HepG2 (cell line): Measurements from ENCODE around the gene FGFR3. TPM values are rescaled to one million over a fixed set of nuclear protein-coding genes. Genes with fewer than 3 reads are reported as not detected.

ENCODE experiments used
- AKAP8 ChIP-seq: sonication (generic); formaldehyde crosslinking; IDR thresholded peaks from 2 replicates; pipeline ENCODE4 v1.5.1; 2020; ENCODE audit warnings: mild to moderate bottlenecking, missing genetic modification reagents
- ASH2L ChIP-seq: fragments of 300-600, 200-600 bp; sonication (generic); IDR thresholded peaks from 2 replicates; pipeline ENCODE4 v1.7.0; 2017; ENCODE audit warnings: low read depth, mild to moderate bottlenecking, moderate library complexity, mixed read lengths, low read length; ENCODE audit not compliant: insufficient read length
- BHLHE40 ChIP-seq: IDR thresholded peaks from 2 replicates; pipeline ENCODE4 v1.6.1; 2011; ENCODE audit warnings: low read length, improper control_type of control experiment
- DPF2 ChIP-seq: sonication (generic); formaldehyde crosslinking; IDR thresholded peaks from 2 replicates; pipeline ENCODE4 v1.4.0; 2020; ENCODE audit warnings: mild to moderate bottlenecking, low read depth, missing genetic modification reagents, borderline replicate concordance
- GZF1 ChIP-seq: sonication (generic); formaldehyde crosslinking; IDR thresholded peaks from 2 replicates; pipeline ENCODE4 v1.5.1; 2020; ENCODE audit warnings: mild to moderate bottlenecking, missing genetic modification reagents
- HNF4A ChIP-seq: sonication (generic); formaldehyde crosslinking; IDR thresholded peaks from 2 replicates; pipeline ENCODE4 v1.4.0; 2020; ENCODE audit warnings: missing genetic modification reagents
- HOXA7 ChIP-seq: sonication (generic); formaldehyde crosslinking; IDR thresholded peaks from 2 replicates; pipeline ENCODE4 v1.8.1; 2022; ENCODE audit warnings: mild to moderate bottlenecking, missing genetic modification reagents, moderate library complexity
- HOXA9 ChIP-seq: sonication (generic); formaldehyde crosslinking; IDR thresholded peaks from 2 replicates; pipeline ENCODE4 v1.8.1; 2022; ENCODE audit warnings: missing genetic modification reagents, mild to moderate bottlenecking, moderate library complexity, borderline replicate concordance
- JDP2 ChIP-seq: sonication (generic); formaldehyde crosslinking; IDR thresholded peaks from 2 replicates; pipeline ENCODE4 v1.8.1; 2022; ENCODE audit warnings: missing genetic modification reagents, borderline replicate concordance
- KAT7 ChIP-seq: IDR thresholded peaks from 2 replicates; pipeline ENCODE4 v1.6.1; 2018; ENCODE audit warnings: borderline replicate concordance, missing compliant biosample characterization
- KLF15 ChIP-seq: sonication (generic); formaldehyde crosslinking; IDR thresholded peaks from 2 replicates; pipeline ENCODE4 v1.8.1; 2023; ENCODE audit warnings: borderline replicate concordance, mild to moderate bottlenecking, inconsistent platforms, missing genetic modification reagents, mixed read lengths
- KMT2B ChIP-seq: IDR thresholded peaks from 2 replicates; pipeline ENCODE4 v1.6.1; 2016; ENCODE audit warnings: missing genetic modification reagents, missing compliant biosample characterization
- MAX ChIP-seq: IDR thresholded peaks from 2 replicates; pipeline ENCODE4 v1.6.1; 2012; ENCODE audit warnings: inconsistent platforms
- NFE2L1 ChIP-seq: sonication (generic); formaldehyde crosslinking; IDR thresholded peaks from 2 replicates; pipeline ENCODE4 v1.4.0; 2020; ENCODE audit warnings: missing genetic modification reagents, mild to moderate bottlenecking, borderline replicate concordance
- NR2F1 ChIP-seq, 2 experiments: fragments of 450-650 bp in 1 of 2; formaldehyde crosslinking in 1 of 2; IDR thresholded peaks; 2 replicates each; pipeline versions ENCODE4 v1.5.0 to v1.6.1; 2016 to 2020; ENCODE audit warnings: mild to moderate bottlenecking in 1 of 2, missing compliant biosample characterization in 1 of 2, missing genetic modification reagents in 1 of 2, moderate library complexity in 1 of 2
- PAF1 ChIP-seq: IDR thresholded peaks from 2 replicates; pipeline ENCODE4 v1.6.1; 2016; ENCODE audit warnings: missing genetic modification reagents, missing compliant biosample characterization
- RBAK ChIP-seq: sonication (generic); formaldehyde crosslinking; IDR thresholded peaks from 2 replicates; pipeline ENCODE4 v1.5.1; 2020; ENCODE audit warnings: mild to moderate bottlenecking, missing genetic modification reagents
- REPIN1 ChIP-seq: sonication (generic); formaldehyde crosslinking; IDR thresholded peaks from 2 replicates; pipeline ENCODE4 v1.8.0; 2022; ENCODE audit warnings: missing genetic modification reagents, low read depth, mild to moderate bottlenecking, borderline replicate concordance
- SIN3A ChIP-seq: IDR thresholded peaks from 2 replicates; pipeline ENCODE4 v1.6.1; 2011; ENCODE audit warnings: low read depth, mild to moderate bottlenecking, control low read depth, low read length, borderline replicate concordance
- SOX13 ChIP-seq, 3 experiments: fragments of 450-650 bp in 1 of 3; sonication (generic) in 1 of 3; formaldehyde crosslinking in 1 of 3; IDR thresholded peaks in 2 of 3; conservative IDR thresholded peaks in 1 of 3; 2 replicates each; pipeline versions ENCODE4 v1.5.0 to v1.6.1; 2016 to 2020; ENCODE audit warnings: antibody characterized with exemption in 1 of 3, mild to moderate bottlenecking in 1 of 3, missing compliant biosample characterization in 1 of 3, missing genetic modification reagents in 1 of 3, moderate library complexity in 1 of 3
- STAG1 ChIP-seq: sonication (generic); formaldehyde crosslinking; IDR thresholded peaks from 2 replicates; pipeline ENCODE4 v1.4.0; 2020; ENCODE audit warnings: missing genetic modification reagents
- TAF1 ChIP-seq: sonication (generic); formaldehyde crosslinking; IDR thresholded peaks from 2 replicates; pipeline ENCODE4 v1.4.0; 2020; ENCODE audit warnings: missing genetic modification reagents
- TGIF2 ChIP-seq: IDR thresholded peaks from 2 replicates; pipeline ENCODE4 v1.6.1; 2016; ENCODE audit warnings: control low read depth, missing compliant biosample characterization
- ZBTB21 ChIP-seq: sonication (generic); formaldehyde crosslinking; IDR thresholded peaks from 2 replicates; pipeline ENCODE4 v1.4.0; 2020; ENCODE audit warnings: missing genetic modification reagents
- ZNF598 ChIP-seq: sonication (generic); formaldehyde crosslinking; IDR thresholded peaks from 2 replicates; pipeline ENCODE4 v1.5.1; 2020; ENCODE audit warnings: mild to moderate bottlenecking, missing genetic modification reagents, borderline replicate concordance
- ZNF776 ChIP-seq: sonication (generic); formaldehyde crosslinking; IDR thresholded peaks from 2 replicates; pipeline ENCODE4 v1.4.0; 2020; ENCODE audit warnings: mild to moderate bottlenecking, missing genetic modification reagents
- ZNF850 ChIP-seq: sonication (generic); formaldehyde crosslinking; conservative IDR thresholded peaks from 2 replicates; pipeline ENCODE4 v1.9.0; 2021; ENCODE audit warnings: mild to moderate bottlenecking, missing genetic modification reagents
- polyA plus RNA-seq, 8 experiments: library from polyadenylated mRNA; depleted of rRNA in 3 of 8; stranded (reverse) in 7 of 8; unstranded in 1 of 8; fragments of >200 nt; fragmentation: Illumina TruSeq in 4 of 8; extraction: Trizol in 4 of 8; gene quantifications; 2 replicates each; pipeline versions ENCODE4 v1.2.1 to v1.2.3, GENCODE V29; 2011 to 2016; ENCODE audit warnings: low read depth in 4 of 8, missing spikeins in 1 of 8, mixed read lengths in 1 of 8; ENCODE audit not compliant: insufficient read depth in 1 of 8
- total RNA-seq, 5 experiments: library from RNA; depleted of rRNA; stranded (reverse); fragments of >200 nt; fragmentation: Illumina TruSeq; extraction: Trizol; gene quantifications; 2 replicates each; pipeline ENCODE4 v1.2.3, GENCODE V29; 2016; ENCODE audit warnings: low read depth in 1 of 5
- TF ChIP-seq, protein P1 (sequence below), 2 experiments: sonication (generic) in 1 of 2; formaldehyde crosslinking in 1 of 2; IDR thresholded peaks; 2 replicates each; pipeline versions ENCODE4 v1.4.0 to v1.6.1; 2018 to 2020; ENCODE audit warnings: missing genetic modification reagents in 2 of 2, borderline replicate concordance in 1 of 2, low read depth in 1 of 2, mild to moderate bottlenecking in 1 of 2, missing biosample characterization in 1 of 2
- TF ChIP-seq, protein P2 (sequence below): IDR thresholded peaks from 2 replicates; pipeline ENCODE4 v1.6.1; 2016; ENCODE audit warnings: missing biosample characterization, missing genetic modification reagents, low read depth

The FGFR3 gene
- total and polyA plus RNA-seq, 2 of the 13 experiments (the other 11 are each of a cell fraction or from before 2014, with no cell fraction given), result 103 to 109 TPM

DNA sequence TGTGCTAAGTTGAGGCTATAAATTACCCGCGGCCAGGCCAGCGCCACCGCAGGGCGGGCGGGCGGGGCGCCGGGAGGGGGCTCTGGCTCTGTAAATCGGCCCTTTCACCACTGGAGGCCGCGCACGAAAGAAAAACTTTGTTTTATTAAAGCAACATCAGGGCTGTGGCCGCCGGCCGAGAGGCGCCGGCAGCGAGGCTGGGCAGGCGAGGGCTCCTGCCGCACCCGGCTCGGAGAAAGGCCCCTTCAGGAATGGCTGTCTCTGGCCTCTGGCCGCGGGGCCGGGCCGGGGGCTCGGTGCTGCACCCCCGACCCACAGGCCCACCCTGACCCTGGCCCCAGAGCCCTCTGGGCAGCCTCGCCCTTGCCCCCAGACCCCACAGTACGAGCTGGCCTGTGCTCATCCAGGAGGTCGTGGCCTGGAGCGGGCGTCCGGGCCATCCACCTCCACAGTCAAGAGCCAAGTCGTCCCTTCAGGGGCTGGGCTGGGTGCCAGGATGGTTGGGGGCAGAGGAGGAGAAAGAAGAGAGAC, 29.5 kb upstream of the FGFR3 start (continued):
- TF ChIP-seq KAT7 (0 out of 2 replicates have a peak, but pooled peaks have one; percentile 42), RBAK (no peak), STAG1 (CRISPR knock-in tag) (no peak), ZBTB21 (CRISPR knock-in tag) (no peak), HOXA9 (no peak), AKAP8 (CRISPR knock-in tag) (peak; percentile 20; the same call in 1 of the 2 replicates), SOX13 (IDR thresholded peaks at IDR 0.05) (no peak), SOX13 (CRISPR knock-in tag; conservative IDR thresholded peaks at IDR 0.05 in 1 of 2, IDR thresholded peaks at IDR 0.05 in 1 of 2) (no peak), DPF2 (CRISPR knock-in tag) (no peak), TAF1 (CRISPR knock-in tag) (no peak), NFE2L1 (CRISPR knock-in tag) (no peak), SIN3A (no peak), KMT2B (0 out of 2 replicates have a peak, but pooled peaks have one; percentile 19), GZF1 (no peak), ZNF776 (CRISPR knock-in tag) (no peak; the same call in 1 of the 2 replicates), HNF4A (CRISPR knock-in tag) (no peak), NR2F1 (CRISPR knock-in tag; IDR thresholded peaks at IDR 0.05) (no peak), TGIF2 (CRISPR knock-in tag) (no peak), JDP2 (CRISPR knock-in tag) (no peak), BHLHE40 (no peak), REPIN1 (no peak), ASH2L (no peak), ZNF598 (no peak), MAX (no peak), KLF15 (CRISPR knock-in tag) (no peak), HOXA7 (CRISPR knock-in tag) (no peak), PAF1 (CRISPR knock-in tag) (no peak), ZNF850 (CRISPR knock-in tag) (no peak)
- TF ChIP-seq, protein P1, sequence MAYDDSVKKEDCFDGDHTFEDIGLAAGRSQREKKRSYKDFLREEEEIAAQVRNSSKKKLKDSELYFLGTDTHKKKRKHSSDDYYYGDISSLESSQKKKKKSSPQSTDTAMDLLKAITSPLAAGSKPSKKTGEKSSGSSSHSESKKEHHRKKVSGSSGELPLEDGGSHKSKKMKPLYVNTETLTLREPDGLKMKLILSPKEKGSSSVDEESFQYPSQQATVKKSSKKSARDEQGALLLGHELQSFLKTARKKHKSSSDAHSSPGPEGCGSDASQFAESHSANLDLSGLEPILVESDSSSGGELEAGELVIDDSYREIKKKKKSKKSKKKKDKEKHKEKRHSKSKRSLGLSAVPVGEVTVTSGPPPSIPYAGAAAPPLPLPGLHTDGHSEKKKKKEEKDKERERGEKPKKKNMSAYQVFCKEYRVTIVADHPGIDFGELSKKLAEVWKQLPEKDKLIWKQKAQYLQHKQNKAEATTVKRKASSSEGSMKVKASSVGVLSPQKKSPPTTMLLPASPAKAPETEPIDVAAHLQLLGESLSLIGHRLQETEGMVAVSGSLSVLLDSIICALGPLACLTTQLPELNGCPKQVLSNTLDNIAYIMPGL (CRISPR knock-in tag; IDR thresholded peaks at IDR 0.05; ENCODE audit: borderline replicate concordance in 1 of 2, low read depth in 1 of 2), result peak; percentile 15 to 42; a peak in 1 of 4 replicates
- TF ChIP-seq, protein P2, sequence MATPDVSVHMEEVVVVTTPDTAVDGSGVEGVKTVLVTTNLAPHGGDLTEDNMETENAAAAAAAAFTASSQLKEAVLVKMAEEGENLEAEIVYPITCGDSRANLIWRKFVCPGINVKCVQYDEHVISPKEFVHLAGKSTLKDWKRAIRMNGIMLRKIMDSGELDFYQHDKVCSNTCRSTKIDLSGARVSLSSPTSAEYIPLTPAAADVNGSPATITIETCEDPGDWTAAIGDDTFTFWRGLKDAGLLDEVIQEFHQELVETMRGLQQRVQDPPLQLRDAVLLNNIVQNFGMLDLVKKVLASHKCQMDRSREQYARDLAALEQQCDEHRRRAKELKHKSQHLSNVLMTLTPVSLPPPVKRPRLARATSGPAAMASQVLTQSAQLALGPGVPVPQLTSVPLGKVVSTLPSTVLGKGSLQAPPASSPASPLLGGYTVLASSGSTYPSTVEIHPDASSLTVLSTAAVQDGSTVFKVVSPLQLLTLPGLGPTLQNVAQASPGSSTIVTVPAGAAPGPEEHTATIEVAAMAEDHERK (CRISPR knock-in tag), result no peak
